HepG2 (cell line): ENCODE measurements around the gene RBM47. TPM values are rescaled to one million over a fixed set of nuclear protein-coding genes. Genes with fewer than 3 reads are reported as not detected.

Experiments used
- ATAC-seq: fragments of 200-7000 bp; cut with Tn5 transposase; 3 replicates; pipeline ENCODE4 v1.9.1; 2020; ENCODE audit warnings: mild to moderate bottlenecking, moderate library complexity
- BruUV-seq: library from RNA; stranded (reverse); fragments of 400-500 nt; replicated peaks from 2 replicates; lab custom pipeline; 2021; lab: Mats Ljungman, UMichigan
- CTCF ChIA-PET: fragments of 300-600 bp; formaldehyde crosslinking; extraction: SDS; loops from one replicate; lab custom pipeline; 2021; ENCODE audit warnings: low total read pairs, inconsistent platforms, low intra/inter-chr PET ratio; lab: Yijun Ruan, JAX
- POLR2A ChIA-PET: fragments of 350-600 bp; sonication (Branson Sonifier 250); formaldehyde crosslinking; loops from one replicate; lab custom pipeline; 2020; ENCODE audit warnings: antibody characterized with exemption, inconsistent platforms; lab: Yijun Ruan, JAX
- DNase-seq: peaks from one replicate; pipeline ENCODE4 v3.0.0-alpha.2; 2015; ENCODE audit warnings: low spot score
- FAIRE-seq: peaks from 3 replicates; lab custom pipeline; 2011; peaks lifted over from hg19 to GRCh38; lab: Jason Lieb, UNC
- H2AFZ ChIP-seq: one replicate; pipeline ENCODE4 v1.6.1; 2011; ENCODE audit warnings: low read length, inconsistent platforms
- H3K27ac ChIP-seq: fragments of 300-600 bp; 3 replicates; pipeline ENCODE4 v1.8.0; 2011; ENCODE audit warnings: mixed run types, mild to moderate bottlenecking, mixed read lengths, low read length, inconsistent platforms; ENCODE audit not compliant: insufficient read depth; ENCODE audit errors: extremely low read length
- H3K27me3 ChIP-seq, 2 experiments: fragments of 200-600 bp in 1 of 2; 2 replicates in 1 of 2; 3 replicates in 1 of 2; pipeline versions ENCODE4 v1.6.0 to v1.8.0; 2011; ENCODE audit warnings: low read length in 2 of 2, mild to moderate bottlenecking in 2 of 2, moderate library complexity in 2 of 2, inconsistent platforms in 1 of 2; ENCODE audit not compliant: insufficient read depth in 2 of 2, control insufficient read depth in 1 of 2
- H3K36me3 ChIP-seq, 2 experiments: fragments of 200-600 bp in 1 of 2; replicated peaks in 1 of 2; 2 replicates in 1 of 2; 3 replicates in 1 of 2; pipeline versions ENCODE4 v1.5.1 to v1.8.0; 2011; ENCODE audit warnings: low read length in 2 of 2, inconsistent platforms in 1 of 2; ENCODE audit not compliant: insufficient read depth in 2 of 2, control insufficient read depth in 1 of 2
- H3K4me1 ChIP-seq: 2 replicates; pipeline ENCODE4 v1.5.1; 2012; ENCODE audit warnings: low read length, inconsistent platforms; ENCODE audit not compliant: insufficient read depth
- H3K4me2 ChIP-seq: 2 replicates; pipeline ENCODE4 v1.6.0; 2011; ENCODE audit warnings: low read depth, low read length, inconsistent platforms
- H3K4me3 ChIP-seq, 3 experiments: fragments of 200-600 bp in 1 of 3; sonication (generic), shearing (Covaris generic) in 1 of 3; replicated peaks in 1 of 3; 2 replicates each; pipeline ENCODE4 v1.5.1; 2011 to 2016; ENCODE audit warnings: low read length in 3 of 3, inconsistent platforms in 2 of 3, low read depth in 2 of 3, mild to moderate bottlenecking in 2 of 3, control low read depth in 1 of 3, mixed read lengths in 1 of 3; ENCODE audit not compliant: insufficient read depth in 1 of 3
- H3K79me2 ChIP-seq: one replicate; pipeline ENCODE4 v1.6.1; 2011; ENCODE audit warnings: low read length, inconsistent platforms; ENCODE audit not compliant: insufficient read depth
- H3K9ac ChIP-seq: 2 replicates; pipeline ENCODE4 v1.6.0; 2011; ENCODE audit warnings: mild to moderate bottlenecking, low read depth, low read length, inconsistent platforms; ENCODE audit not compliant: insufficient read depth
- H3K9me3 ChIP-seq: 2 replicates; pipeline ENCODE4 v1.5.1; 2012; ENCODE audit warnings: mild to moderate bottlenecking, low read length
- H4K20me1 ChIP-seq: 2 replicates; pipeline ENCODE4 v1.6.0; 2011; ENCODE audit warnings: inconsistent platforms, mild to moderate bottlenecking, low read length, moderate library complexity; ENCODE audit not compliant: insufficient read depth
- PATZ1 ChIP-seq: sonication (generic); formaldehyde crosslinking; IDR thresholded peaks from 2 replicates; pipeline ENCODE4 v1.4.0; 2020; ENCODE audit warnings: missing genetic modification reagents
- SNAPC4 ChIP-seq: sonication (generic); formaldehyde crosslinking; IDR thresholded peaks from 2 replicates; pipeline ENCODE4 v1.4.0; 2020; ENCODE audit warnings: mild to moderate bottlenecking, missing genetic modification reagents
- ZMYM3 ChIP-seq: sonication (generic); formaldehyde crosslinking; IDR thresholded peaks from 2 replicates; pipeline ENCODE4 v1.5.1; 2020; ENCODE audit warnings: mild to moderate bottlenecking, missing genetic modification reagents
- ZNF407 ChIP-seq: sonication (generic); formaldehyde crosslinking; IDR thresholded peaks from one replicate; pipeline ENCODE4 v1.5.1; 2020; ENCODE audit warnings: mild to moderate bottlenecking, missing genetic modification reagents; ENCODE audit errors: not compliant biosample characterization
- WGBS: methylation state at CpG from one replicate; pipeline ENCODE4 v1.1.6; 2017; ENCODE audit warnings: low lambda C conversion rate; 5-methylcytosine and 5-hydroxymethylcytosine counted together
- in situ Hi-C: cut with HindIII; loops from 2 replicates; pipeline ENCODE4 v1.10.0; 2017; ENCODE audit warnings: low pct_unique_long_range_greater_than_20kb; ENCODE audit not compliant: extremely low pct_ligation_motif_present
- intact Hi-C: fragments of 100-400 bp; cut with micrococcal nuclease; formaldehyde crosslinking; loops from one replicate; pipeline ENCODE4 v1.10.0; 2022; ENCODE audit not compliant: unreplicated experiment
- polyA plus RNA-seq, 8 experiments: library from polyadenylated mRNA; depleted of rRNA in 3 of 8; stranded (reverse) in 7 of 8; unstranded in 1 of 8; fragments of >200 nt; fragmentation: Illumina TruSeq in 4 of 8; extraction: Trizol in 4 of 8; gene quantifications; 2 replicates each; pipeline versions ENCODE4 v1.2.1 to v1.2.3, GENCODE V29; 2011 to 2016; ENCODE audit warnings: low read depth in 4 of 8, missing spikeins in 1 of 8, mixed read lengths in 1 of 8; ENCODE audit not compliant: insufficient read depth in 1 of 8
- total RNA-seq, 5 experiments: library from RNA; depleted of rRNA; stranded (reverse); fragments of >200 nt; fragmentation: Illumina TruSeq; extraction: Trizol; gene quantifications; 2 replicates each; pipeline ENCODE4 v1.2.3, GENCODE V29; 2016; ENCODE audit warnings: low read depth in 1 of 5

Gene RBM47
- total and polyA plus RNA-seq, 2 of the 13 experiments (the other 11 are each of a cell fraction or from before 2014, with no cell fraction given) = 1.2 to 2.5 TPM

- in situ Hi-C loops (no loop called here), intact Hi-C loops (no loop called here)
- no peak overlapping the region for H2AFZ ChIP-seq
- no peaks in the 10 kb centered on the region for H3K27me3 ChIP-seq
- BruUV-seq = no TSS peak
- FAIRE-seq (no peak), DNase-seq (no peak), ATAC-seq (no peak)
- H3K4me1 ChIP-seq = peaks cover 13% of the 10 kb centered on the region; the same call in 1 of the 2 replicates
- no peak overlapping the region for H3K4me3 ChIP-seq
- POLR2A ChIA-PET = interaction anchor here (0.6 kb wide), 1 partner anchor 14 kb away, joined by 3 read pairs; no protein-coding TSS in a partner anchor
- no peaks in the 10 kb centered on the region for H3K9me3 ChIP-seq
- H3K36me3 ChIP-seq = no peaks in the 10 kb centered on the region
- no peaks in the 10 kb centered on the region for H4K20me1 ChIP-seq
- no peak overlapping the region for H3K9ac ChIP-seq
- WGBS = 72% methylated on average over 7 of the region's 10 CpGs
- no peak overlapping the region for H3K4me2 ChIP-seq
- no peak overlapping the region for H3K27ac ChIP-seq
- CTCF ChIA-PET = no interaction called here
- H3K79me2 ChIP-seq = no peaks in the 10 kb centered on the region
- TF ChIP-seq ZNF407 (CRISPR knock-in tag) = no peak
- TF ChIP-seq PATZ1 (CRISPR knock-in tag) = no peak
- no peak for TF ChIP-seq ZMYM3 (CRISPR knock-in tag)
- TF ChIP-seq SNAPC4 (CRISPR knock-in tag) = no peak
These were observed 75.7 kb downstream of the RBM47 start for GRCh38 chr4:40553995-40554394.
